ENCODE measurements around the gene NR3C1.

The NR3C1 gene

DNA sequence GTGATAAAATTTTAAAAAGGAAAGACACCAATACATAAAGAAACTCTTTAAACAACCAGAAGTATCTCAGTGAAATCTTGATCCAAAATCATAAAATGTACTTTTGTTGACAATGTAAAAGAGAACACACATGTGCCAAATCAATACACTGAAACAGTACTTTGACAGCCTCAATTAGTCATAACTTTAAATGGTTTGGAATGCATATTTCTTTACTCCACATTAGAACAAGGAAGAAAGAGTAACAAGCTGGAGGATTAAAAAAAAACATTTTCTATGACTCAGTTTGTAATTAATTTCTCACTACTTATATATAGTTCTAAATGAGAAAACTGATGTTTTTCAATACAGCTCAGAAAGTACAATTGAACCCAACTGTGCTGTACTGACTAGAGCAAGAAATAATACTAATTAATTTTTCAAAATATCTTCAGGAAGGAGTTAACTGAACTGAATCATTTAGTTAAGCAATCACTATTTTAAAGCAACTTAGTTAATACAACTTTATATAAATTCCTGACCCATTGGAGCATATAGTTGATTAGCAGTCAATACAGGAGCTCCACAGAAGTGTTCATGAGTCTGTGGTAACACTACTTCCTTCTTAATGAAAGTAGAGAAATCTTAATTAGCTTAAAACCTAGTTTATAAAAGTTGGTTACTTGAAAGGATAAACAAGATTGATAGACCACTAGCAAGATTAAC lies 101.0 kb downstream of the NR3C1 start:
- no peak for DNase-seq

DNA sequence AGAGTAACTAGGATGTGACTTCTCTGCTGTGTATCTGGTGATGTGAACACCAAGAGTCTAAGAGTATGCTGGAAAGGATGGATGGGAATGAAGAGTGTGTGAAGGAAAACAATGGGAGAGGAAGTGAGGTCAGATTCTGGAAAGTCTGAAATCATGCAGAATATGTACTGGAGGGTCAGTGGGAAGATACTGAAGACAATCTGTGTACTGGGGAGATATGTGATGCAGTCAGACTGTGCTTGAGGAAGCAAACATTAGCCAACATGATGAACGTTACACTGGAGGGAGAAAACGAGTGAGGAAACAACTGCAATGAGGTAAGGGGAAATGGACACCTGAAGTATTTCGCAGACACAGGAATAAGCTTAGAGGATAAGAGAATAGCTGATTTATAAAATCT lies 105.7 kb downstream of the NR3C1 start:
- no peak for DNase-seq

DNA sequence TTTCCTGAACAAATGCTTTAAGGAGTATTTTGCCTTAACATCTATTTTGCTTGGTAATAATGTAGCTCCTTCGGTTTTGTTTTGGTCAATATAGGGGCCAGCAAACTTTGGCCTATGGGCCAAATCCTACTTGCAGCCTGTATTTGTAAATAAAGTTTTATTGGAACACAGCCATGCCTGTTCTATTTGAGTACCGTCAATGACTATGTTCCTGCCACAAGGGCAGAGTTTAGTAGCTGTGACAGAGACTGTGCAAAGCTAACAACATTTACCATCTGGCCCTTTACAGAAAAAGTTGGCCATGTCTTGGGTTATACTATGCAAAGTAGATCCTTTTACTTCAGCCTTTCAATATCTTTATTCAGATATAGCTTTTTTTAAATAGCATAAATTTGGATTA lies 113.4 kb downstream of the NR3C1 start:
- DNase-seq, result no peak

DNA sequence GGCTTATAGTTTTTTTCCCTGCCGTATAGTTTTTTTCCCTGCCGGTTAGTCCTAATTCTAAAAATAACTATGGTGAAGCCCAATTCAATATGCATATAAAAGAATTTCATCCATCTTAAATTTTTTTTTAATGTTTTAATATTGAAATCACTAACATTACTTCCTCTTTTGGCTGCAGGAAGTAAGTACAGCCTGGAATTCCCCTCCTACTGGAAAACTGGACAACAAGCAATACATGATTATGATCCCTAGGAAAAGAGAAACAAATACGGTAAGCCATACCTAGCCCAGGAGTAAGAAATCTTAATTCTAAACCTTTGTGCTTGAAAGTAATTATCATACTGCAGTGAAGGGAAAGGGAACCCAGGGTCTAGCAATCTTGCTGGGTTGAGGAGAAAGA lies 119.0 kb downstream of the NR3C1 start:
- DNase-seq, result no peak

DNA sequence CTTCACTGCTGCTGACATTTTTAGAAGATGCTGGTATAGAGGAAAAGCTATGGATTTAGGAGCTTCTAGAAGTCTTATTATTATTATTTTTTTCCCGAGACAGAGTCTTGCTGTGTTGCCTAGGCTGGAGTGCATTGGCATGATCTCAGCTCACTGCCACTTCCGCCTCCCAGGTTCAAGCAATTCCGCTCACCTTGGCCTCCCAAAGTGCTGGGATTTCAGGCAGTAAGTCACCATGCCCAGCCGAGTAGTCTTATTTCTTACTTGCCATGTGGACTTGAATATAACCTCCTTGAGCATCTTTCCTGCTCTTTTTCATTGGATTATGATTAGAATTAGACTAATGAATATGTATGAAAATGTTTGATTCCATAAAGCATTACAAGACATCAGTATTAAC lies 119.5 kb downstream of the NR3C1 start:
- DNase-seq, result no peak

DNA sequence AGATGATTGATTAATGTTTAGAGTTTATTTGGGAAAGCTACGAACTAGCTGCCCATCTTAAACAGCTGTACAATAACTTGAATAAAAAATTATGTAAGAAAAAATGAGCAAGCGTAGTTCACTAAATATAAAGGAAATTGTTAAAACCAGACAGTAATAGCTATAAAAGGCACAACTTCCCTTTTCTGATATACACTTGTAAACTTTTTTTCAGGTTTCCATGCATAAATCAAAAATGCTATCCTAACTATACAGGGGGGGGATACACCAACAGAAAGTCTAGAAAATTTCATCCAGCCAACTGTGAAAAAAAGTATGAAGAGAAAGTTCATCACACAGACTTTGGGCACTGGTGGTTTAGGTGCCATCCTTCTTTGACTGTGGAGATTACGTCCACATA lies 122.3 kb downstream of the NR3C1 start:
- no peak for DNase-seq

DNA sequence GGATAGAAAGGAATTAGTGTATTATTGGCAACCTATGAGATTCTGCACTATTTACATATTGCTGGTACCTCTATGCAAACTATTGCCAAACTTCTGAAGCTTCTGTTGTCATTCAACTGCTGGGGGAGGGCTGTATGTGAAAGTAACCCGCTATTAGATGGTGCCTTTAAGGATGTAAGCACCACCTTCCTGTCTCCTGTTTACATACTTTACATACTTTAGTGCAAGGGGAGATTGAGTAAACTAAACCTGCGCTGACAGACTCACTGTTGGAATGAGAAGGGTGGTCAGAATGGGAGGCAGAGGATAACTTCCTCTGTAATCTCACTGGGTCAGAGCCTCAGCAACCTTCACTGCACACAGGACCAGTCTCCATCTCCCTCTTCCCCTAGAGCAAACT lies 123.8 kb downstream of the NR3C1 start:
- DNase-seq, result no peak

DNA sequence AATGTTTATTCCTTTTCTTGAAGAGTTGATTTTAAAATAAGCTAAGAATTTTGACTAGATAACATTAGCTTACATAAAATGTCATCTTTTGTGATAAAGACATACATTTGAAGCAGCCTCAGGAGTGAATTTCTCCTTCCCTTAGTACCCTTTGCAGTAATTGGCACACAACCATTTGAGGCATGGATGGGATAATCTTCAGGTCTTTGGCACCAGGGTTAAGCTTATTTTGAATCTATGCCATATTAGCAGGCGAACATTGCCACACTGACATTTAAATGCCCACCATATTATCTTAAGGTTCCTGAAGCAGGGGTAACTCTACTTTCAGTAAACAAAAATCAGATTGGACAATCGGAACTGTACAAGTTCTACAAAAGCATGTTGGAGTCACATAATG lies 126.0 kb downstream of the NR3C1 start:
- DNase-seq, result no peak

DNA sequence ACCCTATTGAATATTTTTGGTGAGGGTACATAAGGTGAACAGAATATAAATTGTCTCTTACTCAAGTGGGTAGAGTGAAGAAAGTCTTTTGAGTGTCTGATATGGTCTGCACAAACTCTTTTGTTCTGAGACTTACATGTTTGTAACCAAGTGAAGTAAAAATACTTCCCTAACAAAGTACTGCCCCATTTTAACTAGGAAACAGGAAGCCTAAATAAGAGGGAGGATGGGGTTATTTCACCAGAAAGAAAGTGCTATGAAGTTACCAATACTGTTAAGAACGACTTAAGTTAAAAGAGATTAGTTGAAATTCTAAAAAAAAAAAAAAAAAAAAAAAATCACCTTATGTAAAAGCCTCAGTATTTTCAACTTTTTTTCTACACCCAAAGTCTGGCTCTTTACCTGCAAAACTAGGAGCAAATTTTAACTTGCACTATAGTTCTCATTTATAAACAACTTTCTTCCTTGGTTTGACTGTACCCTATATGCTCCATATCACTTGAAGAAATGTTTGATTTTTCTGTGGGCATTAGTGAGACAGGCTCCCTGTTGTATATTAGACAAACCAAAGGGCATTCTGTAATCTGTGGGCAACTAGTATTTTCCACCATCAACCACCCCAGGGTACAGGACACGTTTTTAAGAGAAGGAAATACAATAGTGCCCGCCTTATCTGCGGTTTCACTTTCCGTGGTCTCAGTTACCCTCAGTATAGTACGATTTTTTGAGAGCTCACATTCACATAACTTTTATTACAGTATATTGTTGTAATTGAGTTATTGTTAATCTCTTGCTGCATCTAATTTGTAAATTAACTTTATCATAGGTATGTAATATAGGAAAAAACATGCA lies 127.7 kb downstream of the NR3C1 start:
- DNase-seq, result no peak

DNA sequence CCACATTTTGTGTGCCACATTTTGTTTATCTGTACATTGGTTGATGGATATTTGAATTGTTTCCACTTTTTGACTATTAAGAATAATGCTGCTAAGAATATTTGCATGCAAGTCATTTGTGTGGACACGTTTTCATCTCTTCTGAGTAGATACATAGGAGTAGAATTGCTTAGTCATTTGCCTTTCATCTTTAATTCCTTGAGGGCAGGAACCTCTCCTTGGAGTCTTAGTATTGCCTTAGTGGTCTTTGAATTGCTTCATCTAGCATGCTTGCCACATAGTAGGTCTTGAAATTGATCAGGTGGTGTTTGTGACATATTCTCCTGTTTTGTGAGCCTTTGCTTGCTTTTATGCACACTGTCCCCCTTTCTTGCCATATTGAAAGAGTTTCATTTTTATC lies 128.5 kb downstream of the NR3C1 start:
- no peak for DNase-seq

DNA sequence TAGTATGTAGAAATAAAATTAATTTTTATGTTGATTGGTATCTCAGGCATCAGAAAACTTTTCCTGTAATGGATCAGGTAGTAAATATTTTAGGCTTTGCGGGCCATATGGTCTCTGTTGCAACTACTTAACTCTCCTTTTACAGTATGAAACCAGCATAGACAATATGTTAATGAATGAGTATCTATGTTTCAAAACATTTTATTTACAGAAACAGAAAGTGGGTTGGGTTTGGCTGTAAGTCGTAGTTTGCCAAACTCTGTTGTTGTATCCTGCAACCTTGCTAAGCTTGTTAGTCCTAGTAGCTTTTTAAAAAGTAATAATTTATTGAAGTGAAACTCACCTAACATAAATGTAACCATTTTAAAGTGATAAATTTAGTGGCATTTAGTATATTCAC lies 132.1 kb downstream of the NR3C1 start:
- DNase-seq, result no peak

DNA sequence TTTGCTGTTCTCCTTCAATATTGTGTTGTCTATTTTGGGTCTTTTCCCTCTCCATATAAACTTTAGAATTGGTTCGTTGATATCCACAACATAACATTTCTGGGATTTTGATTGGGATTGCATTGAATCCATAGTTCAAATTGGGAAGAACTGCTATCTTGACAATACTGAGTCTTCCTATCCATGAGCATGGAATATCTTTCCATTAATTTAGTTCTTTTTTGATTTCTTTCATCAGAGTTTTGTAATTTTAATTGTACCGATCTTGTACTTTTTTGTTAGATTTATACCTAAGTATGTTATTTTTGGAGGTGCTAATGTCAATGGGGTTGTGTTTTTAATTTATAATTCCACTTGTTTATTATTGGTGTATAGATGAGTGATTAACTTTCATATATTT lies 135.1 kb downstream of the NR3C1 start:
- no peak for DNase-seq

DNA sequence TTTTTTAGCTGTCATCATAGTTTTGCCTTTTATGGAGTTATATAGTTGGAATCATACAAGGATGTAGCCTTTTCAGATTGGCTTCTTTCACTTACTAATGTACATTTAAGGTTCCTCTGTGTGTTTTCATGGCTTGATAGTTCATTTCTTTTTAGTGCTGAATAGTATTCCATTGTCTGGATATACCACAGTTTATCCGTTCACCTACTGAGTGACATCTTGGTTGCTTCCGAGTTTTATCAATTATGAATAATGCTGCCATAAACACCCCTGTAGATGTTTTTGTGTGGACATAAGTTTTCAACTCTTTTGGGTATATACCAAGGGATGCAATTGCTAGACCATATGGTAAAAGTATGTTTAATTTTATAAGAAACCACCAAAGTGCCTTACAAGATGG lies 136.3 kb downstream of the NR3C1 start:
- DNase-seq, result no peak

DNA sequence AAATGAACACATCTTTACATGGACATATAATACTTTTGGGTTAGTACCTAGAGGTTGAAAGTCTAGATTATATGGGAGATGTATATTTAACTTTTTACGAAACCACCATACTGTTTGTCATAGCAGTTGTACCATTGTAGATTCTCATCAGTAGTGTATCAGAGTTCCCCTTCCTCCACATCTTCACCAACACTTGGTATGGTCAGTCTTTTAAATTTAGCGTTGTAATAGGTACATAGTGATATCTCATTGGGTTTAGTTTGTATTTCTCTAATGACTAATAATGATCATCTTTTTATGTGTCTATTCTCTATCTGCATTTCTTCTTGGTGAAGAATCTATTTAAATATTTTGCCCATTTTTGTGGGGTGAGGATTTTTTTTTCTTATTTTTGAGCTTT lies 137.5 kb downstream of the NR3C1 start:
- no peak for DNase-seq

DNA sequence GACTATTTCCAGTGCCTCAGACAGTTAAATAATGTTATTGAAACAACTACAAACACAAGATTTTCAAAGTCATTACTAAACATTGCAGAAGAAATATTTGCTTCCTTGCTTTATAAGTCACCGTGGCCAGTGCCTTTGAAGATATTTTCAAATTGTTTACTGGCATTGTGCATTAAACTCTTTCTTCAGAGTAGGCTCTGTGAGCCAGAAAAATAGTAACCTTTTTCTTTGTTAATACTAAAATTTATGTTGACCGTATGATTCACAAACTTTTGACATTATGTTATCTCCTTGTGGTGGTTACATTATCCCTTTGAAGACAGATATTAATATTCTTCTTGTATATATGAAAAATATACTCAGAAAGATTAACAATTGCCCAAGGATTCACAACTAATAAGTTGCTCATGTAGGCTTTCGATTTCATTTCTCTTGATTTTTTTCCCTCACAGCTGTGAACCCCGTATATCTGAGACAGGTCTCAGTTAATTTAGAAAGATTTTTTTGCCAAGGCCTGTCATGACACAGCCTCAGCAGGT lies 140.1 kb downstream of the NR3C1 start:
- DNase-seq, result no peak

DNA sequence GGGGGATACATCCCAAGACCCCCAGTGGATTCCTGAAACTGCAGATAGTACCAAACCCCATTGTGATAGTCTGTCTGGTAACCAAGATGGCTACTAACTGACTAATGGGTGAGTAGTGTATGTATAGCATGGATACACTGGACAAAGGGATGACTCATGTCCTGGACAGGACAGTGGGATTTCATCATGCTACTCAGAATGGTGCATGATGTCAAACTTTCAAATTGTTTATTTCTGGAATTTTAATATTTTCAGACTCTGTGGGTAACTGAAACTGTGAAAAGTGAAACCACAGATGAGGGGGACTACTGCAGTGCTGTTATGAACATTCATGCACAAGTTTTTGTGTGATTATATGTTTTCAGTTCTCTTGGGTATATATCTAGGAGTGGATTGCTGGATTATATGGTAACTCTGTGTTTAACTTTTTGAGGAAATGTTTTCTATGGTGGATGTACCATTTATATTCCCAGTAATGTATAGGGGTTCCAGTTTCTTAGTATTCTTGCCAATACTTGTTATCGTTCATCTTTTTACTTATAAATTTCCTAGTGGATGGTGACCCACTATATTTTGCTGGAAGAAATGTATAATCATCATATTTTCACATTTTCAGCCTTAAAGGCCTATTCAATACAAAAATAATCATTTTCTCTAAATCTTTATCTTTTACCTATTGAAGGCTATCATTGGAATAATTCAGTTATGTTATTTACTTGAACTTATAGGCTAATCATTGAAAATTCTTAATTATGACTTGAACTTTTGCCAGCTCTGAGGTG lies 140.9 kb downstream of the NR3C1 start:
- no peak for DNase-seq

DNA sequence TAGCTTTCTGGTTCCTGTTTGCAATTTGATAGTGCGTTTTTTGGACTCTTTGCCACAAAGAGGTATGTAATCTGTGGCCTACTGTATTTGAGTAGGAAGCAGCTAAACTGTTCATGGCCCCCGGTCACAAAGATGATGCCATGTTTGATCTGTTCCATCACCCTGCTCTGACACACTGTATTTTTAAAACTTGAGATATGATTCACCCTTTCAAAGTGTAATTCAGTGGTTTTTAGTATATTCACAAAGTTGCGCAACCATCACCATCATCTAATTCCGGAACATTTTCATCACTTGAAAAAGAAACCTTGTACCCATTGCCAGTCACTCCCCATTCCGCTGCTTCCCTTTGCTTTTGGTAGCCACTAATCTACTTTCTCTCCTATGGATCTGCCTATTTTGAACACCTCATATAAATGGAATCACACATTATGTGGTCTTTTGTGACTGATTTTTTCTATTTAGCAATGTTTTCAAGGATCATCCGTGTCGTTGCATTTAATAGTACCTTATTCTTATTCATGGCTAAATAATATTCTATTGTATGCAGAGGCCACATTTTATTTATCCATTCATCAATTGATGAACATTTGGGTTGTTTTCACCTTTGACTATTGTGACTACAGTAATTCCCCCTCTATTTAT lies 141.6 kb downstream of the NR3C1 start:
- no peak for DNase-seq

DNA sequence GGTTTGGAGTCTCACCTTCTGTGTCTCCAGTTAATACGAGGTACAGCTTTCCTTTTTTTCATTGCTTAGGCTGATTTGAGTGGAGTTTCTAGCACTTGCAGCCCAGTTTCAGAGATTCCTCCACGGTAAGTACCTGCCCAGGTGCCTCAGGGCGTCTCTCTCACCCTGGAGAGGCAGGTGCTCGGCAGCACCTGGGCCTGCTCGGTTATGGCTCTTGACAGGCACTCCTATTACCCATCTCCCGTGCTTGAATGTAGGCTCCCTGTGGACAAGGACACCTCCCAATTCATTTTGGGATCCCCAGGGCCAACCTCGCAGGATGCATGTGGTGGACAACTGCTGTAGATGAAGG lies 144.3 kb downstream of the NR3C1 start:
- no peak for DNase-seq

DNA sequence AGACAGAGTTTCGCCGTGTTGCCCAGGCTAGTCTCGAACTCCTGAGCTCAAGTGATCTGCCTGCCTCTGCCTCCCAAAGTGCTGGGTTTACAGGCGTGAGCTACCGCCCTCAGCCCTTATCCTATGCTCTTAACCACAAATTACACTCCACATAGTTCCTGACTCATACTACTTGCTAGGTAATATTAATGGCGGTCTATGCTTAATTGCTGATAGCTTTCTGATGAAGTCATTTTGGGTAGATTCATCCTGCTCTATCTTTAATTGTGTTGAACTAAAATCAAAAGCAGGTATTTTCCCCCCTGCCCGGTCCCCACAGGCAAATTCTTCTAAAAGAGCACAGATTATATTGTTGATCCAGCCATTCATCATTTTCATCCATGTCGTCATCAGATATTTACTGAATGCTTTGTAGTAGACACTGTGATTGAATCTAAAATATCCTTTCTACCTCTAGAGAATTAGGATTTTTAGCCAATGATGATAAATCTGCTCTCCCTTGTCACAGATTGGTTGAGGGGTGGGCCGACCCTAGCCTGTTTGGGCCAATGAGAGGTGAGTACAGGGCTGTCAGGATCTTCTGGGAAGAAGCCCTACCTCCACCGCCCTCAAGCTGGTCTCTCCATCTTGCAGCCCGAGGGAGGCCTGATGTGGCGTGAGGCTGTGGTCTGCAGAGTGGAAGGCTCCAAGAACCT lies 144.8 kb downstream of the NR3C1 start:
- DNase-seq, result no peak

DNA sequence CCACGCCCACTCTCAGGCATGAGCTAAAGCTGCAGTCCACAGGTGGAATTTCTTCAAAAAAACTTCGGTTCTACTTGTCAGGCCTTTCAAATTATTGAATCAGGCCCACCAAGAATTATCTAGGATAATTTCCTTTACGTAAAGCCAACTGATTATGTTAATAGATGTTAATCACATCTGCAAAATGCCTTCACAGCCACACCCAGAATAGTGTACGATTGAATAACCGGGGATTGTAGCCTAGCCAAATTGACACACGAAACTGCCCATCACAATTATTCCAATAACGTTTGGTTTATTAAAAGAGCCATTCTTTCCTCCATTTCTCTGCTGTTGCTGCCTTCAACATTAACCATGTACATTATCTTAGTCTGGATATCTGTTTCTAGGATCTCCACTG lies 148.7 kb downstream of the NR3C1 start:
- DNase-seq, result no peak

DNA sequence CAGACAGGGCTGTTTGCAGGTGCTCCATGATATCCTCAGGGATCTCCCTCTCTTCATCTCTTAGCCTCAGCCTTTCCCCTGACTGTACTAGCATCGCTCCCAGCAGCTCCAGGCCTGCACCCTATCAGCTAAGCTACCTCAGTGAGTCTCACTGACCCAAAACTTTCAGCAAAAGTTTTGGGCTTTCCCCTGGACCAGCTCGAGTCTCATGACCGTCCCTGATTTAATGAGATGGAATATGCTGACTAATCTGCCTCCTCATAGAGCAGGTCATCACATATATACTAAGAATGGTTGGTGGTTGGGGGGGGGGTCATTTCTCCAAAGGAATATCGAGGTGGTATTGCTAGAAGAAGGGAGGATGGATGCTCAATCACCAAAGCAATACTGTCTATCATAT lies 151.5 kb downstream of the NR3C1 start:
- DNase-seq, result no peak

DNA sequence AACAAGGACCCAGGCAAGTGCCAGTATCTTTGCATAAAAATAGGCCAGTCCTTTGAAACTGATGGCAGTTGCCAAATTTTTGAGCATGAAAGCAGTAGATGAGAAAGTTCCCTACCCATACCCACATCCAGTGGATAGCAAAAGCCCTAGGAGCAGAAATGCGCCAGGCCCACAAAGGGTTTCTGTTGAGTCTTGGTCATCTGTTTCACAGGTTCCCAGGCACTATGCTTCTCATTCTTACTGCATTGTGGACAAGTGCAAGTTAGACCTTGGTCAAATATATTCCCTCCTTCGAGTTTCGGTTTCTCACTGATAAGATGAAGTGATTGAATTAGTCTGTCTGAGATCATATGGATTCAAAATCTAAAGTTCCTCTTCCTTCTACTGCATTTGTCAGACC lies 152.3 kb downstream of the NR3C1 start:
- no peak for DNase-seq

DNA sequence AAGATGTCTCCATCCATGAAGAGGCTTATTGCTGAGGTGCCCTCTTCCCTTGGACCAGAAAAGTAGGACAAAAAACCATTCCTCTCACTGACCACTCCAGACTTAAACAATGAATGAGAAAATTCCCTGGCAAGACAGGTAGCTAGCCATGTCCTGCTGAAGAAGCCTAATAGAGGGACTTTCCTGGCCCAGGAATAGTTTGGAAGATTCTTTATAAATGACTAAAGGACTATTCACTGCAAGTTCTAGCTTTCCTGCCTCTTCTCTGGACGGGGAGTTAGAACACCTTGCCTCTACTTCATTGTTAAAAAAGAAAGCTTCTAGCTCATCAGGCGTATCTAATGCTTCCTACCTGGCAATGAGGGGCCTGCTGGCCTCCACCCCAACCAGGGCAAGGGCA lies 153.6 kb downstream of the NR3C1 start:
- no peak for DNase-seq
